ENCODE measurements around the gene TMEM176A.
"Not testable (repeated sequence)": the region's sequence is repeated elsewhere in the genome, so short reads cannot be mapped to it uniquely, and the experiment has no call there.

Gene TMEM176A

DNA sequence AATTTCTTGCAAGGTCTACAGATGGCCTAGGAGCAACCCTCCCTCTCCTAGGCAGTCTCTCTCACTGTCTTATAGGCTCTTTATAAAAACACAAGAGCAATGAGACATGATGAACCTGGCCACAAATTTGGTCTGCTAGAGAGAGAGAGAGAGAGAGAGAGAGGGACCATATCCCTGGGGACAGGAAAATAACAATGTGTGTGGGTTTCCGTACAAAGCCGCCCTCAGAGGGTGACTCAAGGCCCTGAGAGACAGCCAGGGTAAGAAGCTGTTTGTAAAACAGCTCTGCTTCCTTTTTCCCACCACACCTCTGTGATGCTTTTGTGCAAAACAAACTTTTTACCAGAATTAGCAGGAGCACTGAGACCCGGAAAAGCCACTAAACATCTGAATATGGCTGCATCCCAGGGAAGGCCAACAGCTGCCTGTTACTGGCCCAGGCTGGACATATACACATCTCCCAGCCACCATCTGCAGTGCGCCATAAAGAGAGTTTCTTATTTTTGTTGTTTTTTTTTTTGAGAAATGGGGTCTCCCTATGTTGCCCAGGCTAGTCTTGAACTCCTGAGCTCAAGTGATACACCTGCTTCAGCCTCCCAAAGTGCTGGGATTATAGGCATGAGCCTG is 45.0 kb upstream of the TMEM176A start:
- no peak for DNase-seq (ENCODE audit: extremely low spot score)
- no peak for TF ChIP-seq FOXA1 (IDR thresholded peaks at IDR 0.05)
- TF ChIP-seq ARNT (IDR thresholded peaks at IDR 0.05), result no peak
- TF ChIP-seq, protein P1, sequence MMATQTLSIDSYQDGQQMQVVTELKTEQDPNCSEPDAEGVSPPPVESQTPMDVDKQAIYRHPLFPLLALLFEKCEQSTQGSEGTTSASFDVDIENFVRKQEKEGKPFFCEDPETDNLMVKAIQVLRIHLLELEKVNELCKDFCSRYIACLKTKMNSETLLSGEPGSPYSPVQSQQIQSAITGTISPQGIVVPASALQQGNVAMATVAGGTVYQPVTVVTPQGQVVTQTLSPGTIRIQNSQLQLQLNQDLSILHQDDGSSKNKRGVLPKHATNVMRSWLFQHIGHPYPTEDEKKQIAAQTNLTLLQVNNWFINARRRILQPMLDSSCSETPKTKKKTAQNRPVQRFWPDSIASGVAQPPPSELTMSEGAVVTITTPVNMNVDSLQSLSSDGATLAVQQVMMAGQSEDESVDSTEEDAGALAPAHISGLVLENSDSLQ (IDR thresholded peaks at IDR 0.05), result no peak
- no peak for TF ChIP-seq ELF4 (IDR thresholded peaks at IDR 0.05)
- TF ChIP-seq FOXK2 (IDR thresholded peaks at IDR 0.05), result no peak
- no peak for TF ChIP-seq BHLHE40 (IDR thresholded peaks at IDR 0.05; ENCODE audit: borderline replicate concordance)
- POLR2A ChIA-PET, result no interaction called here

GRCh38 chr7:150756166-150756565 is 44.4 kb upstream of the TMEM176A start:
- TF ChIP-seq FOXA1 (IDR thresholded peaks at IDR 0.05), result no peak
- no peak for DNase-seq (ENCODE audit: extremely low spot score)
- POLR2A ChIA-PET, result no interaction called here
- CTCF ChIA-PET, result interaction anchor here (0.7 kb wide), 1 partner anchor 11 kb away, joined by 3 read pairs; no protein-coding TSS in a partner anchor

More for the DNA sequence above, 45.0 kb upstream of the TMEM176A start:
- CTCF ChIA-PET, result interaction anchor here (0.7 kb wide), 1 partner anchor 10 kb away, joined by 3 read pairs; no protein-coding TSS in a partner anchor

- POLR2A ChIA-PET, result no interaction called here
- no peak for TF ChIP-seq ARNT (IDR thresholded peaks at IDR 0.05)
- TF ChIP-seq FOXM1 (IDR thresholded peaks at IDR 0.05; ENCODE audit: borderline replicate concordance), result no peak
- TF ChIP-seq L3MBTL2 (conservative IDR thresholded peaks at IDR 0.05), result no peak
- no peak for TF ChIP-seq ELF4 (IDR thresholded peaks at IDR 0.05)
- no peak for TF ChIP-seq SUZ12 (IDR thresholded peaks at IDR 0.05)
- TF ChIP-seq TARDBP (IDR thresholded peaks at IDR 0.05), result no peak
- TF ChIP-seq NFRKB (IDR thresholded peaks at IDR 0.05), result no peak
- no peak for TF ChIP-seq FOXK2 (IDR thresholded peaks at IDR 0.05)
- no peak for TF ChIP-seq HDGF (IDR thresholded peaks at IDR 0.05; ENCODE audit: borderline replicate concordance)
- no peak for TF ChIP-seq BHLHE40 (IDR thresholded peaks at IDR 0.05; ENCODE audit: borderline replicate concordance)
- no peak for TF ChIP-seq LEF1 (IDR thresholded peaks at IDR 0.05; ENCODE audit: borderline replicate concordance)
- TF ChIP-seq CTBP1 (IDR thresholded peaks at IDR 0.05; ENCODE audit: borderline replicate concordance), result no peak
- TF ChIP-seq ZNF384 (IDR thresholded peaks at IDR 0.05), result no peak
- TF ChIP-seq FOXA1 (IDR thresholded peaks at IDR 0.05), result no peak
- TF ChIP-seq SP1 (IDR thresholded peaks at IDR 0.05), result no peak
- TF ChIP-seq, protein P1 (IDR thresholded peaks at IDR 0.05), result no peak
- CTCF ChIA-PET, result interaction anchor here (0.6 kb wide), 1 partner anchor 26 kb away, joined by 3 read pairs; no protein-coding TSS in a partner anchor
- DNase-seq (ENCODE audit: extremely low spot score), result no peak
These were observed 43.7 kb upstream of the TMEM176A start for GRCh38 chr7:150756858-150757257.

DNA sequence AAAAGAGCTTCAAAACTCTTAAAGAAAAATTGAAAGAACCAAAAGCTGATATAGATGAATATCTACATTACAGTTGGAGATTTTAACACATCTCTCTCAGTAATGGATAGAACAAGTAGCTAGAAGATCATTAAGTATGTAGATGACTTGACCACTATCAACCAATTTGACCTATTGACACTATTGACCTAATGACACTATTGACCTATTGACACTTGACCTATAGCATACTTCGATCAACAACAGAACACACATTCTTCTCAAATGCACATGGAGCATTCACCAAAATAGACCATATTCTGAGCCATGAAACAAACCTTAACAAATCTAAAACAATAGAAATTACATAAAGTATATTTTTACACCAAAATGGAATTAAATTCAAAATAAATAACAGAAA is 41.1 kb upstream of the TMEM176A start:
- no peak for DNase-seq (ENCODE audit: extremely low spot score)
- CTCF ChIA-PET, result interaction anchor here (0.6 to 1.4 kb wide), 2 partner anchors 27 to 310 kb away, joined by 3 to 4 read pairs; no protein-coding TSS in a partner anchor
- TF ChIP-seq BHLHE40 (IDR thresholded peaks at IDR 0.05; ENCODE audit: borderline replicate concordance) (no peak), L3MBTL2 (conservative IDR thresholded peaks at IDR 0.05) (no peak), LEF1 (IDR thresholded peaks at IDR 0.05; ENCODE audit: borderline replicate concordance) (no peak), ZNF384 (IDR thresholded peaks at IDR 0.05) (no peak), TARDBP (IDR thresholded peaks at IDR 0.05) (no peak), FOXM1 (IDR thresholded peaks at IDR 0.05; ENCODE audit: borderline replicate concordance) (no peak), SUZ12 (IDR thresholded peaks at IDR 0.05) (no peak), CTBP1 (IDR thresholded peaks at IDR 0.05; ENCODE audit: borderline replicate concordance) (no peak), FOXK2 (IDR thresholded peaks at IDR 0.05) (no peak), SP1 (IDR thresholded peaks at IDR 0.05) (no peak)
- POLR2A ChIA-PET, result no interaction called here

GRCh38 chr7:150766334-150766709 is 34.2 kb upstream of the TMEM176A start:
- CTCF ChIA-PET, result no interaction called here
- no peak for TF ChIP-seq ZNF384 (IDR thresholded peaks at IDR 0.05)
- no peak for TF ChIP-seq LEF1 (IDR thresholded peaks at IDR 0.05; ENCODE audit: borderline replicate concordance)
- TF ChIP-seq FOXM1 (IDR thresholded peaks at IDR 0.05; ENCODE audit: borderline replicate concordance), result no peak
- TF ChIP-seq SUZ12 (IDR thresholded peaks at IDR 0.05), result no peak
- no peak for TF ChIP-seq L3MBTL2 (conservative IDR thresholded peaks at IDR 0.05)
- no peak for TF ChIP-seq NFRKB (IDR thresholded peaks at IDR 0.05)
- no peak for TF ChIP-seq BHLHE40 (IDR thresholded peaks at IDR 0.05; ENCODE audit: borderline replicate concordance)
- TF ChIP-seq CTBP1 (IDR thresholded peaks at IDR 0.05; ENCODE audit: borderline replicate concordance), result no peak
- no peak for TF ChIP-seq FOXA1 (IDR thresholded peaks at IDR 0.05)
- TF ChIP-seq SP1 (IDR thresholded peaks at IDR 0.05), result no peak
- no peak for TF ChIP-seq HDGF (IDR thresholded peaks at IDR 0.05; ENCODE audit: borderline replicate concordance)
- TF ChIP-seq ARNT (IDR thresholded peaks at IDR 0.05), result no peak
- TF ChIP-seq FOXK2 (IDR thresholded peaks at IDR 0.05), result no peak
- TF ChIP-seq TARDBP (IDR thresholded peaks at IDR 0.05), result no peak
- TF ChIP-seq, protein P1 (IDR thresholded peaks at IDR 0.05), result no peak
- TF ChIP-seq ELF4 (IDR thresholded peaks at IDR 0.05), result no peak
- no peak for DNase-seq (ENCODE audit: extremely low spot score)
- POLR2A ChIA-PET, result no interaction called here

GRCh38 chr7:150769768-150770167 is 30.8 kb upstream of the TMEM176A start:
- ChIA-PET POLR2A (no interaction called here), CTCF (interaction anchor here (0.7 kb wide), 2 partner anchors 109 to 219 kb away, joined by 3 read pairs; no protein-coding TSS in a partner anchor)
- TF ChIP-seq ELF4 (IDR thresholded peaks at IDR 0.05) (no peak), SP1 (IDR thresholded peaks at IDR 0.05) (no peak), FOXK2 (IDR thresholded peaks at IDR 0.05) (no peak), NFRKB (IDR thresholded peaks at IDR 0.05) (no peak), SUZ12 (IDR thresholded peaks at IDR 0.05) (no peak), FOXM1 (IDR thresholded peaks at IDR 0.05; ENCODE audit: borderline replicate concordance) (no peak), ZNF384 (IDR thresholded peaks at IDR 0.05) (no peak), BHLHE40 (IDR thresholded peaks at IDR 0.05; ENCODE audit: borderline replicate concordance) (no peak), L3MBTL2 (conservative IDR thresholded peaks at IDR 0.05) (no peak), ARNT (IDR thresholded peaks at IDR 0.05) (no peak), FOXA1 (IDR thresholded peaks at IDR 0.05) (no peak)
- DNase-seq (ENCODE audit: extremely low spot score), result no peak

DNA sequence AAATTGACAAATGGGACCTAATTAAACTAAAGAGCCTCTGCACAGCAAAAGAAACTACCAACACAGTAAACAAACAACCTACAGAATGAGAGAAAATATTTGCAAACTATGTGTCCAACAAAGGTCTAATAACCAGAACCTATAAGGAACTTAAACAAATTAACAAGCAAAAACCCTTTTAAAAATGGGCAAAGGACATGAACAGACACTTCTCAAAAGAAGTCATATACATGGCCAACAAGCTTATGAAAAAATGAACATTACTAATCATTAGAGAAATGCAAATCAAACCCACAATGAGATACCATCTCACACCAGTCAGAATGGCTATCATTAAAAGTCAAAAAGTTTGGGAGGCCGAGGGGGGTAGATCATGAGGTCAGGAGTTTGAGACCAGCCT is 26.4 kb upstream of the TMEM176A start:
- CTCF ChIA-PET, POLR2A ChIA-PET: not testable (repeated sequence)

More for the DNA sequence above, 26.4 kb upstream of the TMEM176A start:
- DNase-seq (ENCODE audit: extremely low spot score), result not testable (repeated sequence)
